Bronchial epithelial cell (primary cell): ENCODE results near the gene ENDOU. TPM values are rescaled to one million over a fixed set of nuclear protein-coding genes. Genes with fewer than 3 reads are reported as not detected.

Experiments used
- DNase-seq: peaks from one replicate; pipeline ENCODE4 v3.0.0-alpha.2; 2010; ENCODE audit warnings: low read depth
- FAIRE-seq: peaks from 2 replicates; lab custom pipeline; 2011; peaks lifted over from hg19 to GRCh38; lab: Jason Lieb, UNC
- H3K27me3 ChIP-seq: 2 replicates; pipeline ENCODE4 v1.5.1; 2011; ENCODE audit warnings: low read length; ENCODE audit not compliant: control insufficient read depth, insufficient read depth
- H3K36me3 ChIP-seq: 2 replicates; pipeline ENCODE4 v1.5.1; 2011; ENCODE audit warnings: low read length; ENCODE audit not compliant: control insufficient read depth, insufficient read depth
- H3K4me3 ChIP-seq: 2 replicates; pipeline ENCODE4 v1.5.1; 2011; ENCODE audit warnings: mild to moderate bottlenecking, low read depth, low read length, control low read depth
- total RNA-seq: library from RNA; depleted of rRNA; stranded (reverse); fragments of >200 nt; gene quantifications from 2 replicates; pipeline ENCODE4 v1.2.1, GENCODE V29; 2014
- TF ChIP-seq, protein P1 (sequence below): IDR thresholded peaks from 2 replicates; pipeline ENCODE4 v1.5.1; 2011; ENCODE audit warnings: mild to moderate bottlenecking, moderate library complexity, low read length, control low read depth, inconsistent platforms; ENCODE audit not compliant: insufficient read depth, severe bottlenecking

ENDOU gene
- total RNA-seq, 1 donor from 2014 or later: not detected

DNA sequence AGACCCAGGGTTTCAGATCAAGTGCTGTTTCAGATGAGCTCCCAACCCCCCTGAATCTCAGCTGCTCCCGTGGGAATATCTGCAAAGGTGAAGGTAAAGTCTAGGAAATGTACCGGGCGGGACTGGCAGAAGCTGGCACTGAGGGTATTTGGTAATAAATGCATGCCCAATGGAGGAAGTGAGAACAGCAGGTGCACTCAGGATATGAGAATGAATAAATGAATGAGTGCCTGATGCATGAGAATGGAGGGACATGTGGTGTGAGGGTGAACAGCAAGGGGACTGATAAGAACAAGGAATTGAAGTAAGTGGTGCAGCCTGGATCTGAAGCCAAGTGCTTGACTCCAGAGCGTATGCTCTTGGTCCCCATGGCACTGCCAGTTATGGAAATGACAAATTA, 21.8 kb upstream of the ENDOU start:
- Histone ChIP-seq H3K27me3 (no peaks in the 10 kb centered on the region), H3K4me3 (no peak overlapping the region), H3K36me3 (no peaks in the 10 kb centered on the region)
- DNase-seq (no peak), FAIRE-seq (no peak)
- TF ChIP-seq, protein P1, sequence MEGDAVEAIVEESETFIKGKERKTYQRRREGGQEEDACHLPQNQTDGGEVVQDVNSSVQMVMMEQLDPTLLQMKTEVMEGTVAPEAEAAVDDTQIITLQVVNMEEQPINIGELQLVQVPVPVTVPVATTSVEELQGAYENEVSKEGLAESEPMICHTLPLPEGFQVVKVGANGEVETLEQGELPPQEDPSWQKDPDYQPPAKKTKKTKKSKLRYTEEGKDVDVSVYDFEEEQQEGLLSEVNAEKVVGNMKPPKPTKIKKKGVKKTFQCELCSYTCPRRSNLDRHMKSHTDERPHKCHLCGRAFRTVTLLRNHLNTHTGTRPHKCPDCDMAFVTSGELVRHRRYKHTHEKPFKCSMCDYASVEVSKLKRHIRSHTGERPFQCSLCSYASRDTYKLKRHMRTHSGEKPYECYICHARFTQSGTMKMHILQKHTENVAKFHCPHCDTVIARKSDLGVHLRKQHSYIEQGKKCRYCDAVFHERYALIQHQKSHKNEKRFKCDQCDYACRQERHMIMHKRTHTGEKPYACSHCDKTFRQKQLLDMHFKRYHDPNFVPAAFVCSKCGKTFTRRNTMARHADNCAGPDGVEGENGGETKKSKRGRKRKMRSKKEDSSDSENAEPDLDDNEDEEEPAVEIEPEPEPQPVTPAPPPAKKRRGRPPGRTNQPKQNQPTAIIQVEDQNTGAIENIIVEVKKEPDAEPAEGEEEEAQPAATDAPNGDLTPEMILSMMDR: no peak

DNA sequence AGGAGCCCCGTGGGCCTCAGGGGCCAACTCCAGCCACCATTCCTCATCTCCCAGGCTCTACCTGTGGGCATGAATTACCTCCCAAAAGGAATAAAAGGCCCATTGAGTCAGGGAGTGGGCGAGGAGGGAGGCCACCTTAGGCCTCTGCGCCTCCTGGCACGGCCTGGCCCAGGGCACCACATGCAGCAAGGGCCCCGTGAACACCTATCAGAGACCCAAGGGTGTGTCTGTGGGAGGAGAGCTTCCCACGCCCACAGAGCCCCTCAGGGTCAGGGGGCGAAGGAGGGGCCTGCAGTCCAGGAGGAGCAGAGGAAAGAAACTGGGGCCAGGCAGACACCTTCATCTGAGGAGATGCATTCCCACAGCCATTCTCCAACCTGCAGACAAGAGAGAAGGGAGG, 21.2 kb upstream of the ENDOU start:
- Histone ChIP-seq H3K27me3 (no peaks in the 10 kb centered on the region), H3K36me3 (no peaks in the 10 kb centered on the region), H3K4me3 (no peak overlapping the region)
- no peak for FAIRE-seq
- TF ChIP-seq, protein P1: no peak
- no peak for DNase-seq

DNA sequence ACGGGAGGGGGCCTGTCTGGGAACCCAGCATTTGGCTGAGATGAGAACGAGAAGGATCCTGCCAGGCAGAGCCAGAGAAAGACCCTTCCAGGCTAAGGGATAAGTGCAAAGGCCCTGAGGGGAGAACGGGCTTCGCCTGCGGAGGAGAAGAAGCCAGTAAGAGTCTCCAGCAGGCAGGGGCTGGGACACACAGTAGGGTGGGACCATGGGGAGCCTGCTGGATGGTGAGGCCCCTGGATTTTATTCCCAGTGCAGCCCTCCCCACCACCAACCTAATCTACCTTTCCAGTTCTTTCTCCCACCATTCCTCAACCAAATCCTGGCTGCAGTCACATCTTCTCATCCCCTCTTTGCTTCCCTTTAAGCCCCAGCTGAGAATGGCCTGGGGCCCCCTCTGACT, 20.8 kb upstream of the ENDOU start:
- TF ChIP-seq, protein P1: no peak
- Histone ChIP-seq H3K36me3 (no peaks in the 10 kb centered on the region), H3K4me3 (no peak overlapping the region), H3K27me3 (no peaks in the 10 kb centered on the region)
- FAIRE-seq (peak; percentile 55), DNase-seq (no peak)

DNA sequence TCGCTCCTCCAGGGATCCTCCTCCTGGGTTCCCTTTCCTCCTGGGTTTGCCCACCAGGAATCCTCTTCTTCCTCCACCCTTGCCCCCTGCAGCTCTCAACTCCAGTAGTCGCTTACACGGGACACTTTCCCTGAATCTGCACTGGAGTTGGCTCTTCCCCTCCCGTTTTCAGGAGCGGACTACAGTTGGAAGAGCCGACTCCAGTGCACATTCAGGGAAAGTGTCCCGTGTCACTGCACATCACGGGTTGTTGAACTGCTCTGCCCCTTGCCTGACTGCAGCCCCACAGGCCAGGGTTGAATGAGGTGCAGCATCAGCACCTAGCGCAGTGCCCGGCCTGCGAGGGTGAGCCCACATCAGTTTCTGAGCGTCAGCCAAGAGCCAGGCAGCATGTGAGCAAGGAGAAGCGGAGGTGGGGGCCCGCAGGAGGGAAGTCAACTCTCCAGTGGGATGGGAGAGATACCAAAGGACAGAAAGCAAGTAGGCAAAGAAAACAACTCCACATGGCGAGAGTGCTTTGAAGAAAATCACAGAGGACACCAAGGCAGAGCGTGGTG, 20.3 kb upstream of the ENDOU start:
- TF ChIP-seq, protein P1: no peak

DNA sequence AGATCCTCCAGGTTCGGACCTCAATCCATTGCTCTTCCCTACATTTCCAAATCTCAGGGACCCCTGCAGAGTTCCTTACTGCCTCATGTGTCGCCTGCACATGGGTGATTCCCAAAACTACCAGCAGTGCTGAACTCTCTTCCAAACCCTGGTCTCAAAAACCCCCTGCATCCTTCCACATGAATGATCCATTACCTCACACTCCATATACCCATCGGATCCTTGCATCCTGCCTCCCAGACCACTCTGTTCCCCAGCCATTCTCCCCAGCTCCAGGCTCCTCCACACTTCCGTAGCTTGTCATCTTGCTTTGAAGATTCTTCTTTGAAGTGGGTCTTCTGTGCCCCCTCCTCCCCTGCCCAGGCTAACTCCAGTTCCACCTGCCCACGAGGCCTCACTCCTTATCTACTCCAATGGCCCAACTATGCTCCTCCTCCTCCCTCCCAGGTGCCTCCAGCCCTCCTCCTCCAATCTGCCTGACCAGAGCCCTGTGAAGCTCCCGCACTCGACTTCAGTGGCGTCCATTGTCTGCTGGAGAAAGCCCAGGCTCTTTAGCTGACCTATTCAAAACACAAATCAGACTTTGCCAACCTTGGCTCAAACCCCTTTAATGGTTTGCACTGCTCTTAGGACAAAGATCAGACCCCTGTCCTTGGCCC, 19.6 kb upstream of the ENDOU start:
- peak; percentile 58 for FAIRE-seq

More for the DNA sequence above, 20.3 kb upstream of the ENDOU start:
- Histone ChIP-seq H3K27me3 (no peaks in the 10 kb centered on the region), H3K4me3 (no peak overlapping the region), H3K36me3 (no peaks in the 10 kb centered on the region)
- DNase-seq: no peak
- FAIRE-seq: no peak

More for the DNA sequence above, 19.6 kb upstream of the ENDOU start:
- H3K36me3 ChIP-seq: no peaks in the 10 kb centered on the region
- H3K4me3 ChIP-seq: no peak overlapping the region
- no peak for DNase-seq
- no peaks in the 10 kb centered on the region for H3K27me3 ChIP-seq
- TF ChIP-seq, protein P1: no peak
